Effector CD4-positive, alpha-beta T cell (primary cell): ENCODE data around the gene DTNB.
"Not testable (repeated sequence)": the region's sequence is repeated elsewhere in the genome, so short reads cannot be mapped to it uniquely, and the experiment has no call there.

Experiments
- DNase-seq: peaks from one replicate; pipeline ENCODE4 v3.0.0-alpha.2; 2020

The DTNB gene

DNA sequence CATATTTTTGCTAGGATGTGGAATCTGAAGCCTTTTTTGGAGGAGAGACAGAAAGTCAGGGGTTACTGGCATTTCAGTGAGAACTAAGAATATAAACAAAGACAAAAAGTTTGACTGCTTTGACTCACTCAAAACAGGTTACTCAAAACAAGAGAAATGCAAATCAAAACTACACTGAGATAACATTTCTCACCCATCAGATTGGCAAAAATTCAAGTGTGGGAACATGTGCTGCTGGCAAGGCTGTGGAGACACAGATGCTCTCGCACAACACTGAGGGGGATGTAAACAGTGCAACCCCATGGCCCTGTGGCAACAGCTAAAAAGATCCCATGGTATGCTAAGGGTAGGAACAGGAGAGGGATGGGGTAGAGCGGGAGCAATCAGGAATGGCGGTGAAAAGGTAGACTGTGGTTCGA, 86.6 kb downstream of the DTNB start:
- no peak for DNase-seq

DNA sequence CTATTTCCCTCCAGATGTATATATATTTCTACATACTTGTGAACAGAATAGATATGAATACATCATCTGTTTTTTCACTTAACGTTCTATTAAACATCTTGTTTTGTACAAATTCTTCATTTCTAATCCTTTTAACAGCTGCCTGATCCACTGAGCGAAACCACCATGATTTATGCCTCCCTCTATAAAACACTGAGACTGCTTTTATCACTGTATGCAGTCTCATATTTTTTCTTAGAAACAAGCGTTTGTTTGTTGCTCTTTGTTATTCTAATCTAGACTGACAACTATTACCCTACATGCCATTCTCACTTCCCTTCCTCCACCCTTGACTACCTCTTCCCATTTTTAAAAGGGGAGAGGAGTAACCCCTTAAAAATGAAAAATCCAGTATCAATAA, 88.2 kb downstream of the DTNB start:
- DNase-seq = no peak

DNA sequence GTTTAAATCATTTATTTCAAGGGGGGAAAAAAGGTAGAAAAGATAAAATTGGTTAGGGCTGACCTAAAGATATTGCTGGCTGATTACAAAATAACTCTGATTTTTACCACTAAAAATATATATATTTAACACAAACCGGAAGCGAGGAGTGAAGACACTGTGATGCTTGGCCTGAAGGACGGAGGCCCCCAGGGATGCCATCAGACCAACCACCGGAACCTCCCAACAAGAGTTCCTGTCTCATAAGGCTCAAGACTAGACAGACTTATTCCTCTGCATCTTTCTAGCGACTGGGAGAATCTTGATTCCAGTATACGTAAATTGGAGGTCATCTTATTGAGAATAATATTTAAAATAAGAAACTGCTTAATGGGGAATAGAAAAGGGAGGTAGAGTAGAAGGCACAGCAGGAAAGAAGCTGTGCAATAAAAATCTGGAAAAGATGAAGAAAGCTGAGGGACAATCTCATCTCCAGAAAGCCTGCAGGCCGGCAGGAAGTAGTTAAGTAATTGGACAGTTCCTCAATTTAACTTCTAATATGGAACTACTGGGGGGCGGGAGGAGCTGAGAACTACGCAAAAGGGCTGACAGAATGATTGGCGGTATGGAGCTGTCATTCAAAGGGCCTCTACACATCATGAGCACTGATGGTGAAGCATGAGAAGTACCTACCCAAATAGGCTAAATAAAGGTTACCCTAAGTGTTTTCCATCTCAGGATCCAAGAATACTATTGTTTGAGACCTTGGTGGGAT, 91.1 kb downstream of the DTNB start:
- no peak for DNase-seq

DNA sequence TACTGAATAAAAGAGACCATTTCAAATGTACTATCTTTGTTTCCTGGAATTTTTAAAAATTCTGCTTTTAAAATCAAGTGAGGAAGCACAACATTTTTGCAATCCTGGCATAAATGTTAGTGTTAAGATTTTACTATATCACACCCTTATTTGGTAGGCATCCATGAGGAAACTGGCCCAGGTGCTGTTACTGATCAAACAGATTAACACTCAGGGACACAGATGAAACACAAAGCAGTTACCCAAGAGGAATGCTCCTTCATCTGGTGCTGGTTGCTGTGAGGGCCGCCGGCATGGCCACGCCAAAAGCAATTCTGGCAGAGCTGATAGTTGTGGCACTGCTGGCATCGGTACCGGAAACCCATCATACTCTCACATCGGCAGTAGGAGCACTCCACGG, 96.8 kb downstream of the DTNB start:
- DNase-seq = no peak

DNA sequence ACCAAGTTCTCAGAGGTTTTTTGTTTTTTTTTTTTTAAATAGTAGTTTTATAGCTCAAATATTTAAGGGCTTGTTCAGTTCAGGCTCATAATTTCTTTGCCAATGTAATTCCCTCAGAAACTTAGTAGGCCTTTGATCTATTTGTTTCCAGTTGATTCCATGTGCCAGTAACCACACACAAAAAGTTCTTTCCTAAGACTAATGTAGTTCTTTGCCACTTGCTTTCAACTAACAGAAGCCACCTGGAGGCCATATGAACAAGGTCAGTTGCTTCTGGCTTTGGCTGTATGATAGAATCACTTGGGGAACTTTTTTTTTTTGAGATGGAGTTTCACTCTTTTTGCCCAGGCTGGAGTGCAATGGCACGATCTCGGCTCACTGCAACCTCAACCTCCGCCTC, 100.7 kb downstream of the DTNB start:
- DNase-seq = no peak

DNA sequence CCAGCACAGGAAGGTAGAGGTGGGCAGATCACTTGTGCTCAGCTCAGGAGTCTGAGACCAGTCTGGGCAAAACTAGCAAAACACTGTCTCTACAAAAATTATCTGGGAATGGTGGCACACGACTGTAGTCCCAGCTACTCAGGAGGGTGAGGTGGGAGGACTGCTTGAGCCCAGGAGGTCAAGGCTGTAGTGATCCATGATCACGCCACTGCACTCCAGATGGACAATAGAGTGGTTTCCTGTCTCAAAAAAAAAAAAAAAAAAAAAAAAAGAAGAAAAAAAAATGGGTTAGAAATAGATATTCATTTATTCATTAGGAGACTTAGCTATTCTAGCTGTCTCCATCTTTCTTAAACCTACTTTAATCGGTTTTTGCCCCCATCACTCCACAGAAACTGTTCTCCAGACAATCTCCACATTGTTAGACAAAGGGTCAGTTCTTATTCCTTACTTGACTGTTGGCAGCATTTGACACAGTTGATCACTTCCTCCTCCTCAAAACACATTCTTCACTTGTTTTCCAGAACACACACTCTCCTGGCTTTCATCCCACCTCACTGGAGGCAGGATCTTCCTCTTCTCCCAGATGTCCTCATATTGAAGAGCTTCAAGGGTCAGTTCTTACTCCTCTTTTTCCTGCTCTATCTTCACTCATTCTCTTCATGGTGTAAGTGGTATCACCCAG, 103.1 kb downstream of the DTNB start:
- no peak for DNase-seq

DNA sequence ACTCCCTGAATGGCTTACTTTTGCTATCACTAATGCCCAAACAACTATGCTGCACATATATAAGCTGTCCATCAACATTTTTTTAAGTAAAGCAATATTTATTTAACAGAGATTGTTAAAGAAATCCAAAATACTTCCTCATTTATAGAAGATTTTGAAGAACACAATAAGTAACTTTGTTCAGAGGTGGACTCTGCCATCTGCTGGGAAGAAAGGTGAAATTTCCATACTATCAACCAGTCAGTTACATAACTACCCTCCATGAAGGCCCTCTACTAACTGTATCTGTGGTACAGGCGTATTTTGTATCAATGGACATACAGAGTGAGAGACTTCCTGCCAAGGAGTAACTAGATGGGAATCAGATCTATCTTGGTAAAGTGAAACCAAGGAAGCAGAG, 106.0 kb downstream of the DTNB start:
- no peak for DNase-seq

DNA sequence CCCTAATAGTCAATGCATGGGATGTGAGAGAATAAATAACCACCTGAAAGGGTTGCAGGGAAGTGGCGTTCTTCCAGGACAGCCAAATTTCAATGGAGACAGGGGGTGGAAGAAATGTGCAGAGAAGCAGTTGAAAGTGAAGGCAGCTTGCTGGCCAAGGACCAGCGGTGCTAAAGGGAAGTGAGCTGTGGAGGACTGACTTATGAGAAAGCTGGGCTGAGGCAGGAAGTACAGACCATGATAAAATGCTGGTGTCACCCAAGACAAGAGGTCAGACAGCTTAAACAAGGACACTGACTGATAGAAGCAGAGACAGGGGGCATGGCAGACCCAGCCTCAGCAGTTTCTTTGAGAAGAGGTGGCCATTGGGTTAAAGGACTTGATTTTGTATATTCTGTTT, 106.7 kb downstream of the DTNB start:
- DNase-seq = no peak

DNA sequence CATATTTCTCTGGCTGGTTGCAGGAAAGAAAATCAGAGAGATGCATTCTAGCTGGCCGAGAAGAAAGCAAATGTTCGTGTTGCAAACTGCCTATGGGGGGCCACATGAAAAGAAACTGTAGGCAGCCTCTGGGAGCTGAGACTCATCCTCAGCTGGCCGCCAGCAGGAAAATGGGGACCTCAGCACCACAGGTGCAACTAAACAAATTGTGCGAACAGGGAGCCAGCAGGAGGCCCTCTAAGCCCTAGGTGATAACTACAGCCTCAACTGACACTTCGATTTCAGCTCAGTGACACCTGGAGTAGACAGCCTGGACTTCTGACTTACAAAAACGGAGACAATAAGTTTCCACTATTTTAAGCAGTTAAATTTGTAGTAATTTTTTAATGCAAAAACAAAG, 107.3 kb downstream of the DTNB start:
- DNase-seq = no peak

DNA sequence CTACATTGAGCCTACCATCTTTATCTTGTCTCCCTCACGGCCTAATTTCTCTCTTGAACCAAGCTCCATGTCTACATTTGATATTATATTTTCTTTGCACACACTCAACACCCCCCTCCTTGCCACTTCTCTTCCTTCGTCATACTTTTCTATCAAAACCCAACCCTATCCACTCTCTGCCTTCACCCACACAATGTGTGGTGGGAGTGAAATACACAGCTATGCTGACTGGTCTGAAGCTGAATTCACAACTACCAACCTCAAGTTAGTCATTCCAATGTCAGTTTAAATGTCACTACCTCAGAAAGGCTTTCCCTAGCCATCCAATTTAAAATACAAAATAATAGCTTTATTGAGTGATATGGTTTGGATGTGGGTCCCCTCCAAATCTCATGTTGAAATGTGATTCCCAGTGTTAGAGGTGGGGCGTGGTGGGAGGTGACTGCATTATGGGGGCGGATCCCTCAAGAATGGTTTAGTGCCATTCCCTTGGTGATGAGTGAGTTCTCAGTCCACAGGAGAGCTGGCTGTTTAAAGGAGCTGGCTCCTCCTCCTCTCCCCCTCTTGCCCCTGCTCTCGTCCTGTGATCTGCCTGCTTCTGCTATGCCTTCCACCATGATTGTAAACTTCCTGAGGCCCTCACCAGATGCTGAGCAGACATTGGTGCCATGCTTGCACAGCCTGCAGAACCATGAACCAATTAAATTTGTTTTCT, 112.1 kb downstream of the DTNB start:
- DNase-seq = no peak

DNA sequence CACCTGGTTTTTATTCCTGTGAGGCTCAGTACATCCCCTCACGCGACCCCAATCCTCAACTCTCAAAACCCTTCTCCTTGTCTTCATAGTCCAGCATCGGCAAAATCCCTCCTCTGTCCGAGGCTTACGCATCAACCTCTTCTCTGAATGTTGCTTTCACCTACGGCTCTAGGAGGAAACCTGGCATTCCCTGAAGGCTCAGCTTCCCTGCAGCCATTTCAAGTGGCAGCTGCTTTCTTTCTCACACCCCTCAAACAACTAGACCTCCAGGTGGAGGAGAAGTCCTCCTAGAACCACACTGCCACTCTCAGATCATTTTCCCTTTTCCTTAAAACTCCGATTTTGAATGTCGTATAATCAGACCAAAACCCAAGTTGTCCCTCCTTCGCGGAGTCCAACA, 114.2 kb downstream of the DTNB start:
- no peak for DNase-seq

DNA sequence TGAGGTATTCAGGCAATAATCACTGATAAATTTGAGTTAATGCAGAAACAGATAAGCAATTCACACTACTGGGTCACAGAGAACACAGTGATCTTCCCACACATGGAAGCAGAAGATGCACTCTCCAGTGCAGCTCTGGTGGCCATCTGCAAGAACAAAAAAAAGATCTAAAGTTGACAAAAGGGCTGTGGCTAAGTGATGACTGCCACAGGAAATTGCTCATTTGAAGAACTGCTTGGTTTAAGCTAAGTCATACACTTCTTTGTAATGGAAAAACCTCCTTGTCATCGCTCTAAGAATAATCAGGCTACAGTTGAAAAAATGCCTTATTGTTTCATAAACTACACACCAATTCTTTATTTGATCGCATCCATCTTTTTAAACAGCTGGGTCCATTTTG, 115.1 kb downstream of the DTNB start:
- DNase-seq = no peak

DNA sequence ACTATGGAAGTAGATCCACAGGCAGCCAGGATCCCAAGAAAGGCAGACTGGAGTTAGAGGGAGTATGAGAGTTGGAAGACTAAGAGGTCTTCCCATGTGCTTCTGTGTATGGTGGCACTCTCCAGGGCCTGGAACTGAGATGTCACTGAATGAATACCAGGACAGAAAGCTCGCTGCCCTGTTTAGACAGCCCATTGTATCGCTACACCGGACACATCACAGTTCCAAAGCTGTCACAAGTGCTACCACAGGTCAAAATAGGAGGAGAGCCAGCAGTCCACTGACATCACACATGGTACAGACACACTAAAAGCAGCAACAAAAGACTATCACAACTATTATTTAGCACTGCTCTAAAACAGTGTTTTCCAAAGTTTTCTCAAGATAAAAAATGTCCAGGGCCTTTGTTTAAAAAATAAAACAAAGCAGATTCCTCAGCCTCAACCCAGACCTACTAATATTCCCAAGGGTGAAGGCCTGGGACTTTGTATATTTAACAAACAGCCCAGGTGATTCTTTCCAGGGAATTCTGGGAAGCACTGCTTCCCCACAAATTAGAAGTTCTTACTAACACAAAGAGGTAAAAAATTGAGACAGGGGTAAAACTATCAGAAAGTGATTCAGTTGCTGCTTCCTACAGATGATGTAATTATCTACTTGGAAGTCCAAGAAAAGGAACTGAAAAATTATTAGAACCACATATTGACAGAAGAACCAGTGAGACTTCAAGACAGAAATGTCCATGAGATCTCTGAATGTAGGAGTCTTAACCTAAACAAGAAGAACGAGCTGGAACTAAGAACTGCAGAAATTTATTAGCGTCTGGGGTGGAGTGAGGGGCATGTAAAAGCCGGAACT, 116.0 kb downstream of the DTNB start:
- no peak for DNase-seq

DNA sequence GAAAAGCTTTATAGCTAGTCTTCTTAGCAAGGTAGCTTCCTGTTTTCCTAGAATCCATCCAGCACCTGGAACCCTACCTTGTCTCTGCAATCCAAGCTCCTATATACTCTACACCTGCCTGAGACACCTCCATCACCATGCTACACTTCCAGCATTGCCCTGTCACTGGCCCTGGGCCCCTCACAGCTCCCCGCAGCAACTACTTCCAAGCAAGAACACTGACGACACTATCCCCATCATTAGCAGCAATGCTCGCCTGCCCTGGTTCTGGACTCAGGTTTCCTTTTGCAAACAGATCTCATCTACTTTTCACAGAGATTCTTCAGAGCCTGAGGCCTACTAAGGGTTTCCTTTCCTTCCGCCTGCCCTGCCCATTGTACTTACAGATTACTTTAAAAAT, 121.1 kb downstream of the DTNB start:
- no peak for DNase-seq

DNA sequence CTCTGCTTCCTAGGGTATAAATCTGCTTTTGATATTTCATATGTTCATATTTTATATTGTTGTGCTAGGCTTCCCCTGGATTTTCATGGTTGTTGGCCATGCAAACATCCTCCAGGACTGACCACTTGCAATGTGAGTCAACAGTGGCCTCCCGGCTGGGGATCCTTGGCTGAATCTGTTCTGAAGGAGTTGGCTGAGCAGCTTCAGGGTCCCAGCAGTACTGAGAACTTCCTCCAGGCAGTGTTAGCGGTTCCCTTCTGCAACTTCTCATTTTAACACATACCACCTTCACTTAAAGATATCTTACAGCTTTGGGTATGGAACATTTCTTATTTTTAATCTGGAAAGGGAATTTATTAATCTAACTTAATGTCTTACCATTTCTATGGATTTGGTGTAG, 122.1 kb downstream of the DTNB start:
- no peak for DNase-seq

DNA sequence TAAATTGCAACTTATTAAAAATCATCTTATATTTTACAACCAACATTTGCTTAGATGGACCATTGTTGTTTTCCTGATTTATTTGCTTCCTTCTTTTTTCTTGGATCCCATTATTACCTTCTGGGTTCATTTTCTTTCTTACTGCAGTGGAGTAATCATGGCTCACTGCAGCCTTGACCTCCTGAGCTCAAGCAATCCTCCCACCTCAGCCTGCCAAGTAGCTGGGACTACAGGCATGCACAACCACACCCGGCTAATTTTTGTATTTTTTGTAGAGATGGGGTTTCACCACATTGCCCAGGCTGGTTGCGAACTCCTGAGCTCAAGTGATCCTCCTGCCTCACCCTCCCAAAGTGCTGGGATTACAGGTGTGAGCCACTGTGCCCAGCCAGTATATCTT, 123.8 kb downstream of the DTNB start:
- not testable (repeated sequence) for DNase-seq

DNA sequence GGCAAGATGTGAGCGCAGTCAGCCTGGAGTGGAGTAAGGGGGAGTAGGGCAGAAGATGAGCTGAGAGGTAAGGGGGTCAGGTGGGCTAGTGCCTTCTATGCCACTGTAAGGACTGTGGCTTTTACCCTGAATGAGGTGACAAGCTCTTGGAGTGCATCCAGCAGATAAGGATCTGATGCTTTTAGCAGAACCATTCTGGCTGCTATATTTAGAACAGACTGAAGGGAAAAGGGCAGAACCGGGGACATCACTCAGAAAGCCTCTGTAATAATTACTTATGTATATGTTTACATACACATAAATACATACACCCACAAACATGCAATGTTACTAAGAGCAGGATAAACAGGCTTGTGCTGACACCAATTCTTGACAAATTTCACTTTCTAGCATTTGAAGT, 124.8 kb downstream of the DTNB start:
- no peak for DNase-seq

DNA sequence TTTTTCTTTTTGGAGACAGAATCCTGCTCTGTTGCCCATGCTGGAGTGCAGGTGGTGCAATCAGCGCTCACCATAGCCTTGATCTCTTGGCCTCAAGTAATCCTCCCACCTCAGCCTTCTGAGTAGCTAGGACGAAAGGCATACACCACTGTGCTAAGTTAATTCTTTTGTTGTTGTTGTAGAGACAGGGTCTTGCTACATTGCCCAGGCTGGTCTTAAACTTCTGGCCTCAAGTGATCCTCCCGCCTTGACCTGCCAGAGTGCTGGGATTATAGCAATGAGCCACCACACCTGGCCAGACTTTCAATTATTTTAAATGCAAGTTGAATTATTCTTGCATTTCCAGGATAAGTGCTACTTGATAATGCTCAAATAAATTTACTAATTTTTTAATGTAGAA, 126.5 kb downstream of the DTNB start:
- DNase-seq = no peak

DNA sequence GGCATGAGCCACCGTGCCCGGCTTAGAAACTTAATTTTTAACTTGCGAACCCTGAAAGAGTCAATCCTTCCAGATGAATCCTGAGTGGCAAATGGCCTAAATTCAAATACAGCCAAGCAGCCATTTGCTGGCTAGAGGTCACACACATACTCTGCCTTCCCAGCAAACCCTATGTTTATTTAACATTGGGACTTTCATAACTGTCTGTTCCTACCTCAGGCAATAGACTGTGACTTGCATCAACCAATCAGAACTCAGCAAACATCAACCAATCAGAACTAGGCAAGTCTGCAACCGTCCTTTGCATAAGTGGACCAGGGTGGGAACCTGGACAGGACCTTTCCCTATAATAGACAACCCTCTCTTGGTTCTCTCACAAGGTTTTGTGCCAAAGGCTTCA, 127.5 kb downstream of the DTNB start:
- no peak for DNase-seq

DNA sequence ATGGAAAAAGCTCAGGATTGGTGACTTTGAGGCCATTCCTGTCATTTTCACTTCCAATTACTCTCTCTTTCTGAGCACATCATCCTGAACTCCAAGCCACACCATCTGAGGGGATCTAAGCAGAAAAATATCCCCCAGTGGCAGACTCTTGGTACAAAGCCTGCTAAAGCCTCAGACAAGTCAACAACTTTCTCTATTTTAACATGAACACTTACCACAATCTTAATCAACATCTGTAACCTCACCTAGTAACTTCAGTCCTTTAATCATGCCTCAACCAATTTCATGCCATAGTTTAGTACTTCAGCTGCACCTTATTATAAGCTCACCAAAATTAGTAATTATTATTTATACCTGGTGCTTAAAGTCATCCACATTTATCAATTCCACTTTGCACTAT, 128.9 kb downstream of the DTNB start:
- no peak for DNase-seq

DNA sequence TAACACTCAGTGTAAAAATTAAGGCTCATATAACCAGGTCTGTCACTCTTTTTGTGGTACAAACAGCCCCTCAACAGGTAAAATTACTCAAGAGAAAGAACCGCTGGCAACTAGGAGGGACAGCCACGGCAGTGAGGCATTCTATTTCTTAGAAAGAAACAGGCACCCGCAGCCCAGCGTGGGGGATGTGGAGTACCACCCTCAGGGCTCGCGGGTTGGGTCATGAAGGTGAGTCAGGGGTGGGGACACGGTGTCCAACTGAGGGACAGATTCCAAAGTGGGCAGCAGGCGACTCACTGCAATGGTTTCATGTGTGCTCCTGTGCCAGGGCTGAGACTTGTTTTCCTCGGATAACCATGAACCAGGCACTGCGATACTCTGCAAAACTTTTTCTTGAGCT, 129.4 kb downstream of the DTNB start:
- no peak for DNase-seq

DNA sequence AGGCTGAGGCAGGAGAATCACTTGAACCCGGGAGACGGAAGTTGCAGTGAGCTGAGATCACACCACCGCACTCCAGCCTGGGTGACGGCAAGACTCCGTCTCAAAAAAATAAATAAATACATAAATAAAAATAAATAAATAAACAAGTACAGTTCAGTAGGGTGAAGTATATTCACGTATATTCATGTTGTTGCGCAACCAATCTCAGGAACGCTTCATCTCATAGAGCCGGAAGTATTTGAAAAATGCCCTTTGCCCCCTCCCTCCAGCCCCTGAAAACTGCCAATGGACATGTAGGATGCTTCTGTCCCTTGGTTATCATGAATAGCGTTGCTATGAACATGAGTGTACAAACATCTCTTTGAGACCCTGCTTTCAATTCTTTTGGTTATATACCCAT, 132.0 kb downstream of the DTNB start:
- no peak for DNase-seq

DNA sequence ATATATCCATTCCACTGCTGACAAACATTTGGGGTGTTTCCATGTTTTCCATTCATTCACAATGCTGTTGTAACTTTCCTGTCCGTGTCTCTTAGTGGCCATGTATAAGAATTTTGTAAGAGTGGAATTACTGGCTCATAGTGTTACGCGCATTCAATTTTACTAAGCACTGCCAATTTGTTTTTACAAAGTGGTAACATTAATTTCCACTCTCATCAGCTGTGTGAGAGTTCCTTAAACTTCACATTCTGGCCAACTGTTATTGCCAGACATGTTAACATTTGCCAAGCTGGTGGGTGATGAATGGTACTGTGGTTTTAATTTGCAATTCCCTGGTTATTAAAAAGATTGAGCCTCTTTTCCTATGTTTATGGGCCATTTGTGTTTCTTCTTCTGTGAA, 134.2 kb downstream of the DTNB start:
- DNase-seq = no peak
